SK-N-SH (cell line): ENCODE data around the gene PRKAG1. TPM values are rescaled to one million over a fixed set of nuclear protein-coding genes. Genes with fewer than 3 reads are reported as not detected.

Experiments used
- CTCF ChIA-PET: fragments of 300-600, 350-600 bp; formaldehyde crosslinking; extraction: SDS; loops from one replicate; lab custom pipeline; 2021; lab: Yijun Ruan, JAX
- POLR2A ChIA-PET: fragments of 350-600 bp; sonication (Branson Sonifier 250); formaldehyde crosslinking; extraction: SDS; loops from one replicate; lab custom pipeline; 2020; ENCODE audit warnings: antibody characterized with exemption, inconsistent platforms; lab: Yijun Ruan, JAX
- DNase-seq: peaks from one replicate; pipeline ENCODE4 v3.0.0; 2012
- H2AFZ ChIP-seq: fragments of 200-600 bp; sonication (generic); 2 replicates; pipeline ENCODE4 v1.8.1; 2016; ENCODE audit warnings: antibody characterized with exemption, mild to moderate bottlenecking, low read depth
- H3F3A ChIP-seq: fragments of 200-600 bp; sonication (generic); replicated peaks from 2 replicates; pipeline ENCODE3; 2016; ENCODE audit warnings: antibody characterized with exemption, mild to moderate bottlenecking; ENCODE audit not compliant: insufficient read depth
- H3K27ac ChIP-seq, 2 experiments: fragments of 200-500 bp in 1 of 2; fragments of 200-600 bp in 1 of 2; sonication (Bioruptor generic) in 1 of 2; sonication (generic), shearing (Covaris generic) in 1 of 2; 2 replicates each; pipeline versions ENCODE4 v1.5.1 to v1.6.1; 2014 to 2016; ENCODE audit warnings: low read depth in 2 of 2, inconsistent platforms in 1 of 2, low read length in 1 of 2, mild to moderate bottlenecking in 1 of 2, mixed read lengths in 1 of 2
- H3K27me3 ChIP-seq: fragments of 200-600 bp; sonication (generic), shearing (Covaris generic); 2 replicates; pipeline ENCODE4 v1.6.1; 2016; ENCODE audit warnings: mixed run types; ENCODE audit not compliant: insufficient read depth
- H3K36me3 ChIP-seq, 2 experiments: fragments of 200-500 bp in 1 of 2; fragments of 200-600 bp in 1 of 2; sonication (Bioruptor generic) in 1 of 2; sonication (generic) in 1 of 2; replicated peaks in 1 of 2; 2 replicates each; pipeline versions ENCODE3 to v1.5.1; 2014 to 2016; ENCODE audit warnings: low read length in 1 of 2, mild to moderate bottlenecking in 1 of 2; ENCODE audit not compliant: insufficient read depth in 2 of 2, control insufficient read depth in 1 of 2
- H3K4me1 ChIP-seq, 2 experiments: fragments of 200-500 bp in 1 of 2; fragments of 200-600 bp in 1 of 2; sonication (Bioruptor generic) in 1 of 2; sonication (generic), shearing (Covaris generic) in 1 of 2; 2 replicates each; pipeline versions ENCODE4 v1.5.1 to v1.6.1; 2014 to 2016; ENCODE audit warnings: low read depth in 1 of 2, low read length in 1 of 2, mixed run types in 1 of 2; ENCODE audit not compliant: insufficient read depth in 2 of 2, control insufficient read depth in 1 of 2
- H3K4me2 ChIP-seq: fragments of 200-600 bp; sonication (generic), shearing (Covaris generic); 2 replicates; pipeline ENCODE4 v1.6.1; 2017; ENCODE audit warnings: mixed run types
- H3K4me3 ChIP-seq, 2 experiments: fragments of 200-500 bp in 1 of 2; fragments of 200-600 bp in 1 of 2; sonication (Bioruptor generic) in 1 of 2; sonication (generic), shearing (Covaris generic) in 1 of 2; 2 replicates each; pipeline versions ENCODE4 v1.5.1 to v1.8.1; 2014 to 2016; ENCODE audit warnings: low read depth in 2 of 2, inconsistent platforms in 1 of 2, low read length in 1 of 2, mild to moderate bottlenecking in 1 of 2, mixed read lengths in 1 of 2, moderate library complexity in 1 of 2
- H3K79me2 ChIP-seq: fragments of 200-600 bp; sonication (generic); 2 replicates; pipeline ENCODE4 v1.8.1; 2017; ENCODE audit warnings: mild to moderate bottlenecking; ENCODE audit not compliant: insufficient read depth
- H3K9ac ChIP-seq: fragments of 200-600 bp; sonication (generic); 2 replicates; pipeline ENCODE4 v1.6.1; 2017; ENCODE audit warnings: mixed run types
- H3K9me2 ChIP-seq: fragments of 200-600 bp; sonication (generic); 2 replicates; pipeline ENCODE4 v1.6.1; 2017; ENCODE audit warnings: mixed run types
- H3K9me3 ChIP-seq: fragments of 200-600 bp; sonication (generic); 2 replicates; pipeline ENCODE4 v1.6.1; 2017; ENCODE audit warnings: mixed run types, mild to moderate bottlenecking, moderate library complexity
- H4K20me1 ChIP-seq: fragments of 200-600 bp; sonication (generic); 2 replicates; pipeline ENCODE4 v1.6.1; 2017; ENCODE audit warnings: mild to moderate bottlenecking, mixed run types; ENCODE audit not compliant: insufficient read depth
- CHD2 ChIP-seq: fragments of 150-350 bp; IDR thresholded peaks from 2 replicates; pipeline ENCODE4 v1.6.1; 2018; ENCODE audit warnings: low read length; ENCODE audit not compliant: partially characterized antibody
- EZH2phosphoT487 ChIP-seq: fragments of 200-600 bp; sonication (generic); IDR thresholded peaks from 2 replicates; pipeline ENCODE4 v1.6.1; 2017; ENCODE audit warnings: low read depth, mixed run types, mild to moderate bottlenecking, antibody characterized with exemption, moderate library complexity, borderline replicate concordance
- FOXJ3 ChIP-seq: sonication (generic); formaldehyde crosslinking; IDR thresholded peaks from 2 replicates; pipeline ENCODE4 v1.5.1; 2020; ENCODE audit warnings: mild to moderate bottlenecking, missing genetic modification reagents
- FOXM1 ChIP-seq: IDR thresholded peaks from 2 replicates; pipeline ENCODE4 v1.4.0; 2012; ENCODE audit warnings: low read depth, mild to moderate bottlenecking
- GABPA ChIP-seq: IDR thresholded peaks from 2 replicates; pipeline ENCODE4 v1.4.0; 2012; ENCODE audit warnings: low read depth, mild to moderate bottlenecking
- JUND ChIP-seq: IDR thresholded peaks from 2 replicates; pipeline ENCODE4 v1.4.0; 2012
- MXI1 ChIP-seq: IDR thresholded peaks from 2 replicates; pipeline ENCODE4 v1.6.1; 2012; ENCODE audit warnings: mild to moderate bottlenecking, low read depth, low read length, improper control_type of control experiment
- NFIC ChIP-seq: IDR thresholded peaks from 2 replicates; pipeline ENCODE4 v1.4.0; 2012; ENCODE audit warnings: borderline replicate concordance
- NRF1 ChIP-seq: IDR thresholded peaks from 2 replicates; pipeline ENCODE4 v1.6.1; 2012; ENCODE audit warnings: low read depth, mild to moderate bottlenecking, low read length
- RCOR1 ChIP-seq: fragments of 150-350 bp; IDR thresholded peaks from 2 replicates; pipeline ENCODE4 v1.6.1; 2017; ENCODE audit warnings: antibody characterized with exemption, low read length
- RXRA ChIP-seq: IDR thresholded peaks from 2 replicates; pipeline ENCODE4 v1.4.0; 2012; ENCODE audit warnings: low read depth, mild to moderate bottlenecking, borderline replicate concordance
- SMC3 ChIP-seq: IDR thresholded peaks from 2 replicates; pipeline ENCODE4 v1.6.1; 2012; ENCODE audit warnings: low read depth, low read length, improper control_type of control experiment
- TCF12 ChIP-seq: IDR thresholded peaks from 2 replicates; pipeline ENCODE4 v1.4.0; 2012
- WGBS: methylation state at CpG from one replicate; pipeline ENCODE4 v1.1.6; 2017; ENCODE audit warnings: low lambda C conversion rate; 5-methylcytosine and 5-hydroxymethylcytosine counted together
- polyA plus RNA-seq, 3 experiments: library from polyadenylated mRNA; depleted of rRNA; stranded (reverse); fragments of >200 nt; gene quantifications; 2 replicates each; pipeline ENCODE4 v1.2.3, GENCODE V29; 2012
- TF ChIP-seq, protein P1 (sequence below): IDR thresholded peaks from 2 replicates; pipeline ENCODE4 v1.6.1; 2012; ENCODE audit warnings: mild to moderate bottlenecking, low read depth, low read length, moderate library complexity
- TF ChIP-seq, protein P2 (sequence below): IDR thresholded peaks from 2 replicates; pipeline ENCODE4 v1.4.0; 2012; ENCODE audit warnings: low read depth
- TF ChIP-seq, protein P3 (sequence below): IDR thresholded peaks from 2 replicates; pipeline ENCODE4 v1.4.0; 2012; ENCODE audit warnings: low read depth, borderline replicate concordance
- TF ChIP-seq, protein P4 (sequence below): IDR thresholded peaks from 2 replicates; pipeline ENCODE4 v1.4.0; 2012; ENCODE audit warnings: low read depth, borderline replicate concordance
- TF ChIP-seq, protein P5 (sequence below): IDR thresholded peaks from 2 replicates; pipeline ENCODE4; 2012
- TF ChIP-seq, protein P6 (sequence below): fragments of 200-600 bp; sonication (generic); IDR thresholded peaks from 2 replicates; pipeline ENCODE4 v1.6.1; 2017; ENCODE audit warnings: antibody characterized with exemption, mild to moderate bottlenecking, moderate library complexity

Gene PRKAG1
- polyA plus RNA-seq, 1 of the 3 experiments (the other 2 are of a cell fraction) = 75.1 TPM

DNA sequence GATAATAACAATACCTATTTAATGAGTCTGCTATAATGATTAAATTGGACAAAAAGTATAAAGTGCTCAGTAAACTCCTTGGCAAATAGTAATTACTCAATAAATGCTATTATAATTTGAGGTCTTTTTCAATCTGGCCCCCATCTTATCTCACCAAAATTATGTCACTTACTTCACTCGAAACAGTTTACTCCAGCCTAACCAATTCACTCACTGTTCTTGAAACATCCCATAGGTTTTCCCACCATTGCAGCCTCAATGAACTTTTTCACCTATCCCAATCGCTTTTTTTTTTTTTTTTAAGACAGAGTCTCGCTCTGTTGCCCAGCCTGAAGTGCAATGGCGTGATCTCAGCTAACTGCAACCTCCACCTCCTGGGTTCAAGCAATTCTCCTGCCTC, 17.5 kb upstream of the PRKAG1 start:
- TF ChIP-seq GABPA (no peak), CHD2 (no peak), NFIC (no peak), FOXM1 (no peak), MXI1 (no peak), EZH2phosphoT487 (no peak)
- TF ChIP-seq, protein P1, sequence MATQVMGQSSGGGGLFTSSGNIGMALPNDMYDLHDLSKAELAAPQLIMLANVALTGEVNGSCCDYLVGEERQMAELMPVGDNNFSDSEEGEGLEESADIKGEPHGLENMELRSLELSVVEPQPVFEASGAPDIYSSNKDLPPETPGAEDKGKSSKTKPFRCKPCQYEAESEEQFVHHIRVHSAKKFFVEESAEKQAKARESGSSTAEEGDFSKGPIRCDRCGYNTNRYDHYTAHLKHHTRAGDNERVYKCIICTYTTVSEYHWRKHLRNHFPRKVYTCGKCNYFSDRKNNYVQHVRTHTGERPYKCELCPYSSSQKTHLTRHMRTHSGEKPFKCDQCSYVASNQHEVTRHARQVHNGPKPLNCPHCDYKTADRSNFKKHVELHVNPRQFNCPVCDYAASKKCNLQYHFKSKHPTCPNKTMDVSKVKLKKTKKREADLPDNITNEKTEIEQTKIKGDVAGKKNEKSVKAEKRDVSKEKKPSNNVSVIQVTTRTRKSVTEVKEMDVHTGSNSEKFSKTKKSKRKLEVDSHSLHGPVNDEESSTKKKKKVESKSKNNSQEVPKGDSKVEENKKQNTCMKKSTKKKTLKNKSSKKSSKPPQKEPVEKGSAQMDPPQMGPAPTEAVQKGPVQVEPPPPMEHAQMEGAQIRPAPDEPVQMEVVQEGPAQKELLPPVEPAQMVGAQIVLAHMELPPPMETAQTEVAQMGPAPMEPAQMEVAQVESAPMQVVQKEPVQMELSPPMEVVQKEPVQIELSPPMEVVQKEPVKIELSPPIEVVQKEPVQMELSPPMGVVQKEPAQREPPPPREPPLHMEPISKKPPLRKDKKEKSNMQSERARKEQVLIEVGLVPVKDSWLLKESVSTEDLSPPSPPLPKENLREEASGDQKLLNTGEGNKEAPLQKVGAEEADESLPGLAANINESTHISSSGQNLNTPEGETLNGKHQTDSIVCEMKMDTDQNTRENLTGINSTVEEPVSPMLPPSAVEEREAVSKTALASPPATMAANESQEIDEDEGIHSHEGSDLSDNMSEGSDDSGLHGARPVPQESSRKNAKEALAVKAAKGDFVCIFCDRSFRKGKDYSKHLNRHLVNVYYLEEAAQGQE = no peak
- TF ChIP-seq, protein P2, sequence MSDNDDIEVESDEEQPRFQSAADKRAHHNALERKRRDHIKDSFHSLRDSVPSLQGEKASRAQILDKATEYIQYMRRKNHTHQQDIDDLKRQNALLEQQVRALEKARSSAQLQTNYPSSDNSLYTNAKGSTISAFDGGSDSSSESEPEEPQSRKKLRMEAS = no peak
- TF ChIP-seq, all 33 proteins: peak for 0
- Histone ChIP-seq H3F3A (no peaks in the 10 kb centered on the region), H3K9me2 (no peaks in the 10 kb centered on the region), H3K4me3 (no peak overlapping the region), H3K79me2 (no peaks in the 10 kb centered on the region), H3K9me3 (no peaks in the 10 kb centered on the region), H3K27me3 (no peaks in the 10 kb centered on the region), H3K4me1 (no peaks in the 10 kb centered on the region), H3K4me2 (no peak overlapping the region), H2AFZ (no peak overlapping the region), H4K20me1 (no peaks in the 10 kb centered on the region), H3K27ac (no peak overlapping the region), H3K36me3 (peaks cover 37 to 88% of the 10 kb centered on the region in 2 experiments), H3K9ac (no peak overlapping the region)
- WGBS = 85% methylated on average over 4 of the region's 4 CpGs
- no peak for DNase-seq
- ChIA-PET POLR2A (interaction anchor here (1.1 kb wide), 1 partner anchor 16 kb away, joined by 3 read pairs; no protein-coding TSS in a partner anchor), CTCF (interaction anchor here (1.0 to 2.0 kb wide), 4 partner anchors 8 to 52 kb away, joined by 3 to 10 read pairs (median 6); no protein-coding TSS in a partner anchor)

DNA sequence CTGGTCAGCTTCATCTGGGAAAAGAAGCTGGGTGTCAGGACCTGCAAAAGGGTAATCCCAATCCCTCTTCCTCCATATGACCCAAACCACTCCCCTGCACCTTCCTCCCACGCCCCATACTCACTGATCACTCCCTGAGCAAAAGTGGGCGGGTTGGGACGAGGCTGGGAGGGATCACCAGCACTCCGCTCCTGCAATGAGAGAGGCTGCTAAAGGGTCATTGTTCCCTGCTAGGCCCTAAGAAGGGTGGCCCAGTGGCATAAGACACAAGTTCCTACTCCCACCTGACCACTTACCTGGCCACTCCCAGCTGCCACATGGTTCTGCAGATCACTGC, 15.7 kb upstream of the PRKAG1 start:
- no peak for DNase-seq
- Histone ChIP-seq H3K4me3 (no peak overlapping the region), H4K20me1 (no peaks in the 10 kb centered on the region), H3K79me2 (no peaks in the 10 kb centered on the region), H2AFZ (no peak overlapping the region), H3K9me2 (no peaks in the 10 kb centered on the region), H3K4me1 (no peaks in the 10 kb centered on the region), H3K27ac (no peak overlapping the region), H3K9ac (no peak overlapping the region), H3K27me3 (no peaks in the 10 kb centered on the region), H3F3A (no peaks in the 10 kb centered on the region), H3K36me3 (peaks cover 43 to 85% of the 10 kb centered on the region in 2 experiments), H3K9me3 (no peaks in the 10 kb centered on the region), H3K4me2 (no peak overlapping the region)
- 95% methylated on average over 4 of the region's 4 CpGs for WGBS
- ChIA-PET CTCF (interaction anchor here (1.0 to 5.4 kb wide), 5 partner anchors 10 to 54 kb away, joined by 3 to 29 read pairs (median 6); no protein-coding TSS in a partner anchor), POLR2A (interaction anchor here (1.0 kb wide), 1 partner anchor 14 kb away, joined by 3 read pairs; no protein-coding TSS in a partner anchor)
- TF ChIP-seq, protein P3, sequence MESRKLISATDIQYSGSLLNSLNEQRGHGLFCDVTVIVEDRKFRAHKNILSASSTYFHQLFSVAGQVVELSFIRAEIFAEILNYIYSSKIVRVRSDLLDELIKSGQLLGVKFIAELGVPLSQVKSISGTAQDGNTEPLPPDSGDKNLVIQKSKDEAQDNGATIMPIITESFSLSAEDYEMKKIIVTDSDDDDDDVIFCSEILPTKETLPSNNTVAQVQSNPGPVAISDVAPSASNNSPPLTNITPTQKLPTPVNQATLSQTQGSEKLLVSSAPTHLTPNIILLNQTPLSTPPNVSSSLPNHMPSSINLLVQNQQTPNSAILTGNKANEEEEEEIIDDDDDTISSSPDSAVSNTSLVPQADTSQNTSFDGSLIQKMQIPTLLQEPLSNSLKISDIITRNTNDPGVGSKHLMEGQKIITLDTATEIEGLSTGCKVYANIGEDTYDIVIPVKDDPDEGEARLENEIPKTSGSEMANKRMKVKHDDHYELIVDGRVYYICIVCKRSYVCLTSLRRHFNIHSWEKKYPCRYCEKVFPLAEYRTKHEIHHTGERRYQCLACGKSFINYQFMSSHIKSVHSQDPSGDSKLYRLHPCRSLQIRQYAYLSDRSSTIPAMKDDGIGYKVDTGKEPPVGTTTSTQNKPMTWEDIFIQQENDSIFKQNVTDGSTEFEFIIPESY = no peak
- TF ChIP-seq JUND = no peak
- TF ChIP-seq TCF12 = no peak
- TF ChIP-seq EZH2phosphoT487 = no peak
- no peak for TF ChIP-seq NRF1
- TF ChIP-seq RXRA = no peak
- no peak for TF ChIP-seq FOXJ3 (CRISPR knock-in tag)
- TF ChIP-seq SMC3 = no peak
- no peak for TF ChIP-seq RCOR1
- TF ChIP-seq, protein P4, sequence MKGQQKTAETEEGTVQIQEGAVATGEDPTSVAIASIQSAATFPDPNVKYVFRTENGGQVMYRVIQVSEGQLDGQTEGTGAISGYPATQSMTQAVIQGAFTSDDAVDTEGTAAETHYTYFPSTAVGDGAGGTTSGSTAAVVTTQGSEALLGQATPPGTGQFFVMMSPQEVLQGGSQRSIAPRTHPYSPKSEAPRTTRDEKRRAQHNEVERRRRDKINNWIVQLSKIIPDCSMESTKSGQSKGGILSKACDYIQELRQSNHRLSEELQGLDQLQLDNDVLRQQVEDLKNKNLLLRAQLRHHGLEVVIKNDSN = no peak
- TF ChIP-seq, protein P5, sequence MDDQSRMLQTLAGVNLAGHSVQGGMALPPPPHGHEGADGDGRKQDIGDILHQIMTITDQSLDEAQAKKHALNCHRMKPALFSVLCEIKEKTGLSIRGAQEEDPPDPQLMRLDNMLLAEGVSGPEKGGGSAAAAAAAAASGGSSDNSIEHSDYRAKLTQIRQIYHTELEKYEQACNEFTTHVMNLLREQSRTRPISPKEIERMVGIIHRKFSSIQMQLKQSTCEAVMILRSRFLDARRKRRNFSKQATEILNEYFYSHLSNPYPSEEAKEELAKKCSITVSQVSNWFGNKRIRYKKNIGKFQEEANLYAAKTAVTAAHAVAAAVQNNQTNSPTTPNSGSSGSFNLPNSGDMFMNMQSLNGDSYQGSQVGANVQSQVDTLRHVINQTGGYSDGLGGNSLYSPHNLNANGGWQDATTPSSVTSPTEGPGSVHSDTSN = no peak
- no peak for TF ChIP-seq MXI1
- TF ChIP-seq, protein P6, sequence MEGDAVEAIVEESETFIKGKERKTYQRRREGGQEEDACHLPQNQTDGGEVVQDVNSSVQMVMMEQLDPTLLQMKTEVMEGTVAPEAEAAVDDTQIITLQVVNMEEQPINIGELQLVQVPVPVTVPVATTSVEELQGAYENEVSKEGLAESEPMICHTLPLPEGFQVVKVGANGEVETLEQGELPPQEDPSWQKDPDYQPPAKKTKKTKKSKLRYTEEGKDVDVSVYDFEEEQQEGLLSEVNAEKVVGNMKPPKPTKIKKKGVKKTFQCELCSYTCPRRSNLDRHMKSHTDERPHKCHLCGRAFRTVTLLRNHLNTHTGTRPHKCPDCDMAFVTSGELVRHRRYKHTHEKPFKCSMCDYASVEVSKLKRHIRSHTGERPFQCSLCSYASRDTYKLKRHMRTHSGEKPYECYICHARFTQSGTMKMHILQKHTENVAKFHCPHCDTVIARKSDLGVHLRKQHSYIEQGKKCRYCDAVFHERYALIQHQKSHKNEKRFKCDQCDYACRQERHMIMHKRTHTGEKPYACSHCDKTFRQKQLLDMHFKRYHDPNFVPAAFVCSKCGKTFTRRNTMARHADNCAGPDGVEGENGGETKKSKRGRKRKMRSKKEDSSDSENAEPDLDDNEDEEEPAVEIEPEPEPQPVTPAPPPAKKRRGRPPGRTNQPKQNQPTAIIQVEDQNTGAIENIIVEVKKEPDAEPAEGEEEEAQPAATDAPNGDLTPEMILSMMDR = no peak
